A549 (cell line): Measurements from ENCODE around the gene BNIP5. TPM values are rescaled to one million over a fixed set of nuclear protein-coding genes. Genes with fewer than 3 reads are reported as not detected.

ENCODE experiments used
- ATAC-seq, 2 experiments: fragments of 200-7000 bp in 1 of 2; fragments of >200 bp in 1 of 2; cut with Nextera tagmentation in 1 of 2; cut with Tn5 transposase in 1 of 2; 3 replicates each; pipeline versions ENCODE4 v1.8.0 to v1.9.1; 2018 to 2020; ENCODE audit warnings: mild to moderate bottlenecking in 1 of 2, moderate library complexity in 1 of 2
- CTCF ChIA-PET: fragments of 300-600 bp; sonication (Branson Sonifier 250); formaldehyde crosslinking; extraction: SDS; loops from one replicate; lab custom pipeline; 2021; ENCODE audit warnings: antibody characterized with exemption, inconsistent platforms; lab: Yijun Ruan, JAX
- POLR2A ChIA-PET: fragments of 350-600 bp; formaldehyde crosslinking; extraction: SDS; loops from one replicate; lab custom pipeline; 2021; ENCODE audit warnings: antibody characterized with exemption, inconsistent platforms; lab: Yijun Ruan, JAX
- DNase-seq, 2 experiments: peaks; one replicate each; pipeline versions ENCODE4 v3.0.0 to v3.0.0-alpha.2; 2011 to 2016; ENCODE audit warnings: low read depth in 1 of 2, low spot score in 1 of 2
- FAIRE-seq: peaks from 2 replicates; lab custom pipeline; 2011; peaks lifted over from hg19 to GRCh38; lab: Jason Lieb, UNC
- H3K27ac ChIP-seq, 2 experiments: fragments of >200 bp; sonication (Bioruptor Twin); formaldehyde crosslinking; 3 replicates each; pipeline ENCODE4 v1.5.1; 2016 to 2017
- H3K4me1 ChIP-seq: fragments of >200 bp; sonication (Bioruptor Twin); formaldehyde crosslinking; 3 replicates; pipeline ENCODE4 v1.6.1; 2016
- H3K4me2 ChIP-seq: fragments of >200 bp; sonication (Bioruptor Twin); formaldehyde crosslinking; 3 replicates; pipeline ENCODE4 v1.6.1; 2016
- H3K4me3 ChIP-seq: fragments of >200 bp; sonication (Bioruptor Twin); formaldehyde crosslinking; 3 replicates; pipeline ENCODE4 v1.5.1; 2016
- H3K9me3 ChIP-seq: fragments of >200 bp; sonication (Bioruptor Twin); formaldehyde crosslinking; 3 replicates; pipeline ENCODE4 v1.6.1; 2016
- ATOH8 ChIP-seq: fragments of 250-450 bp; sonication (Bioruptor Pico); IDR thresholded peaks from 2 replicates; pipeline ENCODE4 v1.5.0; 2020; ENCODE audit warnings: low read depth, mild to moderate bottlenecking, moderate library complexity
- CEBPB ChIP-seq, 2 experiments: fragments of >200 bp in 1 of 2; sonication (Bioruptor Twin) in 1 of 2; formaldehyde crosslinking in 1 of 2; IDR thresholded peaks; 2 replicates each; pipeline ENCODE4 v1.6.1; 2012 to 2016
- CHD2 ChIP-seq: fragments of 150-350 bp; IDR thresholded peaks from 2 replicates; pipeline ENCODE4 v1.6.1; 2014; ENCODE audit warnings: low read length; ENCODE audit not compliant: partially characterized antibody
- E2F6 ChIP-seq: IDR thresholded peaks from 2 replicates; pipeline ENCODE4 v1.6.1; 2012; ENCODE audit warnings: low read depth, borderline replicate concordance
- ESRRA ChIP-seq: fragments of 150-350 bp; IDR thresholded peaks from 2 replicates; pipeline ENCODE4 v1.6.1; 2014; ENCODE audit warnings: mild to moderate bottlenecking, low read length, borderline replicate concordance
- FOSB ChIP-seq: fragments of 250-450 bp; sonication (Bioruptor Pico); IDR thresholded peaks from 2 replicates; pipeline ENCODE4 v1.5.0; 2020; ENCODE audit warnings: mild to moderate bottlenecking, moderate library complexity
- FOSL2 ChIP-seq, 2 experiments: fragments of 450-650 bp in 1 of 2; fragments of >200 bp in 1 of 2; sonication (Bioruptor Twin) in 1 of 2; formaldehyde crosslinking; IDR thresholded peaks; 2 replicates each; pipeline versions ENCODE4 v1.5.0 to v1.6.1; 2016 to 2020; ENCODE audit warnings: mild to moderate bottlenecking in 1 of 2, moderate library complexity in 1 of 2
- HDAC2 ChIP-seq: fragments of 200-600 bp; sonication (generic); IDR thresholded peaks from 2 replicates; pipeline ENCODE4 v1.6.1; 2016
- HES2 ChIP-seq: fragments of >200 bp; sonication (Bioruptor Twin); formaldehyde crosslinking; IDR thresholded peaks from 2 replicates; pipeline ENCODE4 v1.6.1; 2016
- HEYL ChIP-seq: fragments of 250-450 bp; sonication (Bioruptor Pico); IDR thresholded peaks from 2 replicates; pipeline ENCODE4 v1.8.0; 2021; ENCODE audit warnings: mild to moderate bottlenecking, moderate library complexity
- HMGXB4 ChIP-seq: fragments of 250-450 bp; sonication (Bioruptor Pico); IDR thresholded peaks from 2 replicates; pipeline ENCODE4 v1.5.0; 2021; ENCODE audit warnings: mild to moderate bottlenecking, moderate library complexity, borderline replicate concordance
- HOXB5 ChIP-seq: fragments of 250-450 bp; sonication (Bioruptor Pico); IDR thresholded peaks from 2 replicates; pipeline ENCODE4 v1.5.0; 2020; ENCODE audit warnings: mild to moderate bottlenecking, moderate library complexity
- JUN ChIP-seq, 2 experiments: fragments of >200 bp; sonication (Bioruptor Twin); formaldehyde crosslinking; IDR thresholded peaks; 2 replicates in 1 of 2; 3 replicates in 1 of 2; pipeline ENCODE4 v1.6.1; 2016 to 2017
- MAFK ChIP-seq: fragments of 450-650 bp; IDR thresholded peaks from 2 replicates; pipeline ENCODE4 v1.6.1; 2014; ENCODE audit not compliant: partially characterized antibody
- MAZ ChIP-seq: fragments of 150-350 bp; IDR thresholded peaks from 2 replicates; pipeline ENCODE4 v1.6.1; 2014; ENCODE audit warnings: antibody characterized with exemption, low read depth, low read length, borderline replicate concordance
- PHF8 ChIP-seq: fragments of 200-600 bp; sonication (generic); IDR thresholded peaks from 2 replicates; pipeline ENCODE4 v1.6.1; 2016; ENCODE audit warnings: low read depth, mild to moderate bottlenecking, antibody characterized with exemption, moderate library complexity, borderline replicate concordance
- POLR2A ChIP-seq: IDR thresholded peaks from 2 replicates; pipeline ENCODE4 v1.6.1; 2012; ENCODE audit warnings: mild to moderate bottlenecking, low read length
- REST ChIP-seq: fragments of 200-600 bp; sonication (generic); IDR thresholded peaks from 2 replicates; pipeline ENCODE4 v1.6.1; 2016; ENCODE audit warnings: antibody characterized with exemption, mild to moderate bottlenecking, moderate library complexity
- RNF2 ChIP-seq: fragments of 200-600 bp; sonication (generic); IDR thresholded peaks from 2 replicates; pipeline ENCODE4 v1.6.1; 2016; ENCODE audit warnings: low read depth, mild to moderate bottlenecking, antibody characterized with exemption, moderate library complexity, borderline replicate concordance
- SMC3 ChIP-seq: fragments of >200 bp; sonication (Bioruptor Twin); formaldehyde crosslinking; IDR thresholded peaks from 3 replicates; pipeline ENCODE4 v1.6.1; 2018; ENCODE audit warnings: inconsistent platforms
- SREBF2 ChIP-seq: fragments of 450-650 bp; IDR thresholded peaks from 2 replicates; pipeline ENCODE4 v1.6.1; 2014; ENCODE audit warnings: mild to moderate bottlenecking, moderate library complexity
- ZC3H11A ChIP-seq: fragments of 450-650 bp; IDR thresholded peaks from 2 replicates; pipeline ENCODE4 v1.6.1; 2014; ENCODE audit warnings: antibody characterized with exemption, mild to moderate bottlenecking
- ZFP36 ChIP-seq: fragments of 450-650 bp; IDR thresholded peaks from 2 replicates; pipeline ENCODE4 v1.6.1; 2014; ENCODE audit warnings: borderline replicate concordance; ENCODE audit not compliant: partially characterized antibody
- WGBS: methylation state at CpG from one replicate; pipeline ENCODE4 v1.1.6; 2017; ENCODE audit errors: missing lambda C conversion rate; 5-methylcytosine and 5-hydroxymethylcytosine counted together
- polyA plus RNA-seq, 4 experiments: library from polyadenylated mRNA; depleted of rRNA in 3 of 4; stranded (reverse); fragments of >200 nt; fragmentation: RNase III in 1 of 4; extraction: RNeasy Plus Mini Kit Qiagen cat#74134 plus additional on column Dnase treatment in 1 of 4; gene quantifications; 2 replicates in 3 of 4; 3 replicates in 1 of 4; pipeline ENCODE4 v1.2.3, GENCODE V29; 2011 to 2017

BNIP5 gene
- polyA plus RNA-seq, 2 of the 4 experiments (the other 2 are of a cell fraction): not detected

GRCh38 chr6:36297051-36297450 lies 39.6 kb downstream of the BNIP5 start:
- Histone ChIP-seq H3K4me3 (no peak overlapping the region), H3K4me2 (no peak overlapping the region), H3K4me1 (no peaks in the 10 kb centered on the region), H3K27ac (no peak overlapping the region), H3K9me3 (no peaks in the 10 kb centered on the region)
- no peak for ATAC-seq
- FAIRE-seq: no peak
- DNase-seq: no peak
- 80% methylated on average over 6 of the region's 6 CpGs for WGBS
- ChIA-PET CTCF (interaction anchor here (2.0 kb wide), 1 partner anchor 64 kb away, joined by 8 read pairs; no protein-coding TSS in a partner anchor), POLR2A (no interaction called here)
- TF ChIP-seq E2F6 (no peak), HOXB5 (no peak), JUN (IDR thresholded peaks at IDR 0.05) (no peak), RNF2 (no peak), ZFP36 (no peak), ZC3H11A (no peak), FOSB (CRISPR knock-in tag) (no peak), MAZ (no peak), MAFK (no peak), ESRRA (no peak), HEYL (CRISPR knock-in tag) (no peak), REST (no peak), PHF8 (no peak), SMC3 (no peak), POLR2A (no peak), SREBF2 (no peak), HMGXB4 (no peak), HES2 (no peak), FOSL2 (IDR thresholded peaks at IDR 0.05) (no peak), FOSL2 (CRISPR knock-in tag; IDR thresholded peaks at IDR 0.05) (no peak)

- H3K4me1 ChIP-seq: peaks cover 5% of the 10 kb centered on the region
- POLR2A ChIA-PET: no interaction called here
- H3K4me2 ChIP-seq: no peak overlapping the region
- no peak for TF ChIP-seq HEYL (CRISPR knock-in tag)
- TF ChIP-seq HDAC2: no peak
- no peak for TF ChIP-seq ZFP36
- TF ChIP-seq ATOH8 (CRISPR knock-in tag): no peak
- no peak for TF ChIP-seq CHD2
- TF ChIP-seq HOXB5: no peak
- TF ChIP-seq SMC3: no peak
- TF ChIP-seq CEBPB (IDR thresholded peaks at IDR 0.05): no peak
- DNase-seq (no peak), FAIRE-seq (no peak), ATAC-seq (no peak)
- no peak overlapping the region for H3K4me3 ChIP-seq
- CTCF ChIA-PET: interaction anchor here (0.8 to 2.0 kb wide), 3 partner anchors 28 to 64 kb away, joined by 3 to 8 read pairs (median 4); no protein-coding TSS in a partner anchor
- WGBS: 8% methylated on average over 1 of the region's 1 CpG
- no peaks in the 10 kb centered on the region for H3K9me3 ChIP-seq
- no peak overlapping the region for H3K27ac ChIP-seq
These were observed 40.4 kb downstream of the BNIP5 start for GRCh38 chr6:36296240-36296639.
